Measurements from ENCODE around the gene IFNL2. TPM values are rescaled to one million over a fixed set of nuclear protein-coding genes. Genes with fewer than 3 reads are reported as not detected.
"Not testable (repeated sequence)": the region's sequence is repeated elsewhere in the genome, so short reads cannot be mapped to it uniquely, and the experiment has no call there.

IFNL2 gene
- total and polyA plus RNA-seq, 2 donors (not counting 3 experiments of a cell fraction or from before 2014, with no cell fraction given): not detected

- FAIRE-seq; intact Hi-C loops (cut with micrococcal nuclease); BruUV-seq (replicated peaks): not testable (repeated sequence)
These were observed 23.0 kb upstream of the IFNL2 start for GRCh38 chr19:39245166-39245565.

GRCh38 chr19:39246951-39247669, 21.1 kb upstream of the IFNL2 start:
- H2AFZ ChIP-seq (ENCODE audit: low read depth, low read length): peak overlapping the region; percentile 62
- TF ChIP-seq MYC (IDR thresholded peaks at IDR 0.05; ENCODE audit: low read depth, low read length) (no peak), MAX (IDR thresholded peaks at IDR 0.05; ENCODE audit: insufficient read depth, insufficient read length) (no peak), POLR2AphosphoS5 (IDR thresholded peaks at IDR 0.05; ENCODE audit: insufficient read depth, low read depth, low read length) (no peak), CTCF (IDR thresholded peaks at IDR 0.05; ENCODE audit: extremely low read depth in 1 of 2, insufficient read depth in 1 of 2, low read depth in 1 of 2, low read length in 2 of 2) (no peak), JUN (IDR thresholded peaks at IDR 0.05; ENCODE audit: borderline replicate concordance, insufficient read depth, insufficient read length, low read depth) (no peak), FOS (IDR thresholded peaks at IDR 0.05; ENCODE audit: borderline replicate concordance, insufficient read depth, low read length) (no peak), POLR2A (IDR thresholded peaks at IDR 0.05; ENCODE audit: low read depth, low read length) (no peak), EZH2 (IDR thresholded peaks at IDR 0.05; ENCODE audit: borderline replicate concordance, low read depth, low read length, severe bottlenecking) (no peak), GATA2 (IDR thresholded peaks at IDR 0.05; ENCODE audit: insufficient read depth, insufficient read length, low read depth, low read length) (no peak)
- no peaks in the 10 kb centered on the region for H3K4me1 ChIP-seq (ENCODE audit: control insufficient read depth, extremely low read depth, insufficient read depth, low read length)
- H4K20me1 ChIP-seq (replicated peaks; ENCODE audit: control insufficient read depth, extremely low read depth, insufficient read depth, low read length): no peaks in the 10 kb centered on the region
- peak; percentile 13 for DNase-seq (ENCODE audit: low read depth, low spot score)
- H3K79me2 ChIP-seq (ENCODE audit: control insufficient read depth, insufficient read depth, low read length): no peaks in the 10 kb centered on the region
- intact Hi-C loops (cut with micrococcal nuclease) (no loop called here), dilution Hi-C loops (cut with MboI; ENCODE audit: extremely low pct_ligation_motif_present, low sequenced_read_pairs) (no loop called here)
- no peak overlapping the region for H3K27ac ChIP-seq (ENCODE audit: insufficient read depth, low read depth, low read length)
- H3K9me3 ChIP-seq (replicated peaks; ENCODE audit: control insufficient read depth, insufficient read depth, low read length): no peaks in the 10 kb centered on the region
- no TSS peak for BruUV-seq (replicated peaks)
- H3K9me1 ChIP-seq (replicated peaks; ENCODE audit: control insufficient read depth, extremely low read depth, insufficient read depth, low read length): no peaks in the 10 kb centered on the region
- peak; percentile 26 for FAIRE-seq
- peaks cover 28 to 34% of the 10 kb centered on the region in 2 experiments for H3K27me3 ChIP-seq (ENCODE audit: control insufficient read depth in 2 of 2, insufficient read depth in 2 of 2, low read length in 2 of 2)
- CTCF ChIA-PET: no interaction called here
- H3K36me3 ChIP-seq (ENCODE audit: control insufficient read depth in 2 of 2, extremely low read depth in 1 of 2, insufficient read depth in 2 of 2, low read length in 2 of 2): no peaks in the 10 kb centered on the region
- no peak overlapping the region for H3K4me3 ChIP-seq (replicated peaks in 1 of 3; ENCODE audit: insufficient read depth in 1 of 3, low read depth in 1 of 3, low read length in 3 of 3)
- POLR2A ChIA-PET: no interaction called here
- H3K4me2 ChIP-seq (ENCODE audit: insufficient read depth, low read length): no peak overlapping the region
- H3K9ac ChIP-seq (replicated peaks; ENCODE audit: extremely low read depth, insufficient read depth, low read length): no peak overlapping the region

More at GRCh38 chr19:39245166-39245565, 23.0 kb upstream of the IFNL2 start:
- CTCF ChIA-PET; H3K4me3 ChIP-seq (replicated peaks in 1 of 3; ENCODE audit: insufficient read depth in 1 of 3, low read depth in 1 of 3, low read length in 3 of 3); H3K79me2 ChIP-seq (ENCODE audit: control insufficient read depth, insufficient read depth, low read length); dilution Hi-C loops (cut with MboI; ENCODE audit: extremely low pct_ligation_motif_present, low sequenced_read_pairs); H3K36me3 ChIP-seq (ENCODE audit: control insufficient read depth in 2 of 2, extremely low read depth in 1 of 2, insufficient read depth in 2 of 2, low read length in 2 of 2); H3K9ac ChIP-seq (replicated peaks; ENCODE audit: extremely low read depth, insufficient read depth, low read length); H2AFZ ChIP-seq (ENCODE audit: low read depth, low read length); POLR2A ChIA-PET; DNase-seq (ENCODE audit: low read depth, low spot score); H3K9me3 ChIP-seq (replicated peaks; ENCODE audit: control insufficient read depth, insufficient read depth, low read length); H4K20me1 ChIP-seq (replicated peaks; ENCODE audit: control insufficient read depth, extremely low read depth, insufficient read depth, low read length); H3K4me1 ChIP-seq (ENCODE audit: control insufficient read depth, extremely low read depth, insufficient read depth, low read length); H3K27ac ChIP-seq (ENCODE audit: insufficient read depth, low read depth, low read length); H3K9me1 ChIP-seq (replicated peaks; ENCODE audit: control insufficient read depth, extremely low read depth, insufficient read depth, low read length); H3K4me2 ChIP-seq (ENCODE audit: insufficient read depth, low read length): not testable (repeated sequence)
- peaks cover 22 to 30% of the 10 kb centered on the region in 2 experiments for H3K27me3 ChIP-seq (ENCODE audit: control insufficient read depth in 2 of 2, insufficient read depth in 2 of 2, low read length in 2 of 2)

Data from endothelial cell of umbilical vein (primary cell).